ENCODE data around the gene HSD17B13. TPM values are rescaled to one million over a fixed set of nuclear protein-coding genes. Genes with fewer than 3 reads are reported as not detected.

The HSD17B13 gene, protein sequence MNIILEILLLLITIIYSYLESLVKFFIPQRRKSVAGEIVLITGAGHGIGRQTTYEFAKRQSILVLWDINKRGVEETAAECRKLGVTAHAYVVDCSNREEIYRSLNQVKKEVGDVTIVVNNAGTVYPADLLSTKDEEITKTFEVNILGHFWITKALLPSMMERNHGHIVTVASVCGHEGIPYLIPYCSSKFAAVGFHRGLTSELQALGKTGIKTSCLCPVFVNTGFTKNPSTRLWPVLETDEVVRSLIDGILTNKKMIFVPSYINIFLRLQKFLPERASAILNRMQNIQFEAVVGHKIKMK
- not detected in 2 replicates for total RNA-seq (2014; rRNA removed; shearing (Covaris generic))
- polyA plus RNA-seq (2015; cell fraction: cytosol; rRNA removed), result not detected in 2 replicates
- not detected in 2 replicates for polyA plus RNA-seq (2015; cell fraction: nucleus; rRNA removed)

DNA sequence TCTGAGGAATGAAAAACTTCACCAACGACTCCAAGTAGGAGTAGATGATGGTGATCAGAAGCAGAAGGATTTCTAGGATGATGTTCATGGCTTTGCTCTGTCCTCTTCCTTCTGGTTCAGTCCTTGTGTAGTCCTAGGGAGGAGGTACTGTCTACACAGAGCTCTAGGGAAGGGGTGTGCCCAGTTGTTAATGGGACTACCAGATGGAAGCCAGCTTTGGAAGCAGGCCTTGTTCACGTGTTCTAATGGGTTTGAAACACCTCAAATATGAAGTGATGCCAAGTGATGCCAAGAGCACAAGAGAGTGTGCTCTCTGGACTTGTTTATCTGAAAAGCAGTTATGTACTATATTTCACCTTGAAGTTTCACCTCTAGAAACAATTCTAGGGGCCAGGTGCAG is at the start of gene HSD17B13:
Gene HSD17B13, minus strand, starts transcription at position 129 of the 400 bp plus-strand sequence. Its CDS starts 41 bp downstream, at position 88.
- no peak for DNase-seq (ENCODE audit: low read depth)

DNA sequence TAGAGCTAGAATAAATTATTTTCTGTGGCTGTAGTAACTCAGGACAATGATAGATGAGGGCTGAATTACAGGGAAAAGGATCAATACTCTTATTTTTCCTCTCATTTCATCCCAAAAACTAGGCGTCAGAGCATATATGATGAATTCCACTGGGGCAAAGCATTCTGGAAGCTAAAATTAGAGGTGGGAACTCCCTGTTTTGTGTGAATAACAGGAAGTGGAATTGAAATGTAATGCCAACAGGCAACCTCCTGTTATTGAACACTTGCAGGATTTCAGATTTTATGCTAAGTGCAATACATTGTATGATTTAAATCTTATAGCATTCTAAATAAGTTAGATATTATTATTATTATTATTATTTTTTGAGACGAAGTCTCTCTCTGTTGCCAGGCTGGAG is 47.4 kb upstream of the HSD17B13 start:
- DNase-seq (ENCODE audit: low read depth), result no peak

DNA sequence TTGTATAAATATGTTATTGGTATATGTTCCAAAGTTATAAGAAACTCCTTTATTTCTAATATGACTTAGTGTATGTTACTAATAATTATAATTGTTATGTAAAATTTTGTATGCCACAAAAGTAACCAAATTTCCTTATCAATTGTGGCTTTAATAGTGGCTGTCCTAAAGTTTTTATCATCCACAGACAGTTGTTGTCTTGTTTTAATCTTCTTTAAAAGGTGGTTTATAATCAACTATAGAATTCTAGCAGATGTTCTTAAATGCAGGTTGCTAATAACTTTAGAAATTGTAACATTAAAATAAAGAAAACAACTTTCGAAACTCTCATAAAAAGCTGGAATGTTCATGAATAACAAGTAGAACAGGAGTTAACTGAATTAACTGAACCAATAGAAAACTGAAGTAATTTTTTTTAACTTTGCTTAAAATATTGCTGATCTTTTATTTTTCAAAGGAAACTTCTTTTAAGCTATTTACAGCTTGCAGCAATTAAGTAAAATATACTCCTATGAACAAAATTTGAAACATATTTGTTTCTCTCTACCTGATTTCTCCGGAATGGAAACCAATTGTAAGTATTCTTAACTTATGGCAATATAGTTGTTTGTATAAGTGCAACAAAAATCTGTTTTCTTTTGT is 44.0 kb upstream of the HSD17B13 start:
- DNase-seq (ENCODE audit: low read depth), result no peak

DNA sequence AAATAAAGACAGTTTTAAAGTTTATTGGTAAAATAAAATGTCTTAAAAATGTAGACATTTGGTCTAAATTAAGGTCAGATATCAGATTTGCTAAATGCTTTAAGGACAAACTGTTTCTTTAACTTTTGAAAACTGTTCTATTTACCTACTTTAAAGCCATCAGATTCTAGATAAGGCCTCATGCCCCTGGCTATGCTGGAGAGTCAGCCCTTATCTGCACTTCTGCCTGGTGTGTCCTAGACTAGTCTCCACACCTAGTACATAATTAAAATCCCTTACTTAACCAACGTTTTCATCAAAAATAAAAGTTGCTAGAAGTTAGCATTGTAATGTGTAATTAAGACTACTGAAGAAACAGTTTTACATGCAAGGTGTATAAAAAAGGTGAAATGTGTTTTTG is 42.7 kb upstream of the HSD17B13 start:
- DNase-seq (ENCODE audit: low read depth), result no peak

DNA sequence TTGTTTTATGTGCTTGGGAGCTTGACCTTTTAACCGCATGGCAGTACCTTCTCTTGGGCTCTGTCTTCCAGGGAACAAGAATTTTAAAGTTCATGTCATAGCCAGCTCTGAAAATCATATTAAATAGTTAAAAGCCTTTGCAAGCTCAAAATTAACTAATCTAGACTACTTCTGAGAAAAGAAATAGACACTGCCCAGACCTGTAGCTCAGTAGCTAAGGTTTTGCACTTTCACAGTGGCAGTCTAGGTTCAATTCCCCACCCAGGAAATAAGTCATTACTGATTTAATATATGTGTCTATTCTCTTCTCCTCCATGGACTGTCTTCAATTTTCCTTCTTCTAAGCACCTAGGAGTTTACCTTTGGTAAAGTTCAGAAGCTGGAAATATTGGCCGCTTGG is 40.9 kb upstream of the HSD17B13 start:
- peak; percentile 11 for DNase-seq (ENCODE audit: low read depth)

DNA sequence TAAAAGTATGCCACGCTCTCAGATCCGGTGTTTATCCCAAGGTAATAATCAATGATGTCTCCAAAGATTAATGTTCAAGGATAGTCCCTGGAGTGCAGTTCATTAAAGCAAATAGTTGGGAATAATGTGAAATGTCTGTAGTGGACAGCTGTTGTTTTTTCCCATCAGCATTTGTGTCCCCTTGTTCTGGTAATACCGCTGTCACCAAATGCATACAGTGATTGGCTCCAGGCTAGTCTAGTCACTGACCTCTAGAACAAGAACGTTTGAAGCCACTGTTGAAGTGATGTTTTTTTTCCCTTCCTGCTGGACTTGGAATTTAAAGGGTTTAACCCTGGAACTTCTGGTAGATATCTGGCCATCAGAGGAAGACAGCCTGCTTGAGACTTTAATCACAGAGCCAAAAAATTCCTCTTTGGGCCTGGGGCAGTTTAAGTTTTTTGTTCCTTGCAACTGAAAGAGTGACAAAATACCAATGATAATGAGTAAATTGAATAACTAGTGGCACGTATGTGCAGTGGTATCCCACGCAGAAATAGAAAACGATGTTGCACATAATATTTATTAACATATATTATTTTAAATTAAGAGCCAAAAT is 37.8 kb upstream of the HSD17B13 start:
- no peak for DNase-seq (ENCODE audit: low read depth)

DNA sequence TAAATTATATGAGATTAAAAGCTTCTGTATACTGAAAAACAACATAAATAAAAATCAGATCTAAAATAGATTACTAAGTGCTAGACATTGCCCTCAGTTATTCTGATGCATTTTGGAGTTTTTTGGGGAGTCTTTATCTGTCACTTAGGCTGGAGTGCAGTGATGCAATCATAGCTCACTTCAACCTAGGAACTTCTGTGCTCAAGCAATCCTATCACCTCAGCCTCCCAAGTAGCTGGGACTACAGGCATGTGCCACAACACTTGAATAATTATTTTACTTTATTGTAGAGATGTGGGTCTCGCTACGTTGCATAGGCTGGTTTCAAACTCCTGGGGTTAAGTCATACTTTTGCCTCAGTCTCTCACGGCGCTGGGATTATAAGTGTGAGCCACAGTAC is 36.6 kb upstream of the HSD17B13 start:
- DNase-seq (ENCODE audit: low read depth), result no peak

DNA sequence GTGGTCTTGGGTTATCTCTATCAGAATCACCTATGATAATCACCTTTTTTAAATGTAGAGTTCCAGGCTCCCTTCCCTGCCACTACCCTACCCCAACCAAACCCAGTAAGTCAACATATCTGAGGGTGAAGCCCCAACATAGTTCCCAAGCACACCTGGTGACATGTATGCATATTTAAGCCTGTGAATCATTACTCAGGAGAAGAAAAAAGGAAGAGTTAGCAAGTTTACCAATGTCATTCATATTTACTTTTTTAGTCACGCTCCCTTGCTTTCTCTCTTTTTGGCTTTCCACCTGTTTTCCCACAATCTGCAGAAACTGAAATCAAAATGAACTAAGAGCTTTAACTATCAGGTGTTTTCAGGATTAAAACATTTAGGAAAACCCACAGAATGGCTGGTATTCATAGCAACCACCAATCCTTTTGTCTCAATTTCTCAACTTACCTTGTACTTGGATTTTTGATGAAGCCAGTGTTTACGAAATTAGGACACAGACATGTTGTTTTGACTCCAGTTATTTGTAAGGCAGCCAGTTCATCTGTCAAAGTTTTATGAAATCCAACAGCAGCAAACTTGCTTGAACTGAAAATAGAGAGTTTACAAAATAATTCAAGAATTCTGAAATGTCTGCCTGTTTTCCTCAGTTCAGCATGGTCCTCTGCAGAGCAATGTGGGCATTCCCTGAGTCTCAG is 34.3 kb upstream of the HSD17B13 start:
- no peak for DNase-seq (ENCODE audit: low read depth)

DNA sequence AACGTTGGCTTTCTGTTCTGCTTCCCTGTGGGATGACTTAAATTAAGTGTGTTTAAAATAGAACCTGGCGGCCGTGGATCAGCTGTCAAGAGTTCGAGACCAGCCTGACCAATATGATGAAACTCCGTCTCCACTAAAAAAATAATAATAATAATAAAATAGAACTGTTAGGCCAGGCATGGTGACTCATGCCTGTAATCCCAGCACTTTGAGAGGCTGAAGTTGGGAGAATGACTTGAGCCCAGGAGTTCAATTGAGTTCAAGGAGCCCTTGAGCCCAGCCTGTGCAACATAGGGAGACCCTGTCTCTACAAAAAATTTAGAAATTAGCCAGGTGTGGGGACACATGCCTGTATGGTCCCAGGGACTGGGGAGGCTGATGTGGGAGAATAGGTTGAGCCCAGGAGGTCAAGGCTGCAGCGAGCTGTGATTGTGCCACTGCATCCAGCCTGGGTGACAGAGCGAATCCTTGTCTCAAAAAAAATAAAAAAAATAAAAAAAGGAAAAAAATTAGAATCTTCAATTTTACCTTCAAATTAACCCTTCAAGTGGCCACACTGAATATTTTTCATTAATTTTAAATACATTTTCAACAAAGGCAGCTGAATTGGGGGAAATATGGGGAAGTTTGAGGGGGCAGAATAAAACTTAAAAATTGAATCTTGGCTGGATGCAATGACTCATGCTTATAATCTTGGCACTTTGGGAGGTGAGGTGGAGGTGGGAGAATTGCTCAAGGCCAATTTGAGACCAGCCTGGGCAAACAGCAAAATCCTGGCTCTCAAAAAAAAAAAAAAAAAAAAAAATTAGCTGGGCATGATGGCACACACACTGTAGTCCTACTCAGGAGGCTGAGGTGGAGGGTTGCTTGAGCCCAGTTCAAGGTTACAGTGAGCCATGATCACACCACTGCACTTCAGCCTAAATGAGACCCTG is 31.8 kb upstream of the HSD17B13 start:
- peak; percentile 36 for DNase-seq (ENCODE audit: low read depth)

DNA sequence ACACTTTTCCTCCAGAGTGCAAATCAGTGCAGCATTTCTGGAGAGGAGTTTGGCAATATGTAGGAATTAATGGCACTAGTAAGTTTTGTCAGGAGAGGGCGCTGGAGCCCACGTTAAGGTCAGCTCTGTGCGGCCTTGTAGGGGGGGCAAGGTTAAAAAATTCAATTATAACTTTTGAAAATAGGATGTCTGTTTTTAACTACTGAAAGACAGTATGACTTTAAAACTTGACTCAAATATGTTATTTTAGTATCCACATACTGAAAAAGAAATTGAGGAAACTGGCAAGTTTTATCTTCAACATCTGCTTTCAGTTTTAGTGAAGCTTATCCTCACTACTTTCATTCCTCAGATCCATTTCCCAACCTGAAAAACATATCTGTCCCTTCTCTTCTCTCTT is 30.9 kb upstream of the HSD17B13 start:
- peak; percentile 62 for DNase-seq (ENCODE audit: low read depth)

DNA sequence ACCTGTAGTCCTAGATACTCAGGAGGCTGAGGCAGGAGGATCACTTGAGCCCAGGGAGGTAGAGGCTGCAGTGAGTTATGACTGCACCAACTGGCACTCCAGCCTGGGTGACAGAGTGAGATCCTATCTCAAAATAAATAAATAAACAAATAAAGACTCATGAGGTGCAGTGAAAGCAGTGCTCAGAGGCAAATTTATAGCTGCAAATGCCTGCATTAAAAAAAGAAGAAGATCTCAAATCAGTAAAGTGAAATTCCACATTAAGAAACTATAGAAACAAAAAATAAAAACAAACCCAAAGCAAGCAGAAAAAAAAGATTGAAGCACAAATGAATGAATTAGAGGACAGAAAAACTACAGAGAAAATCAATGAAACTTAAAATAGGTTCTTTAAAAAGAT is 22.5 kb upstream of the HSD17B13 start:
- no peak for DNase-seq (ENCODE audit: low read depth)

DNA sequence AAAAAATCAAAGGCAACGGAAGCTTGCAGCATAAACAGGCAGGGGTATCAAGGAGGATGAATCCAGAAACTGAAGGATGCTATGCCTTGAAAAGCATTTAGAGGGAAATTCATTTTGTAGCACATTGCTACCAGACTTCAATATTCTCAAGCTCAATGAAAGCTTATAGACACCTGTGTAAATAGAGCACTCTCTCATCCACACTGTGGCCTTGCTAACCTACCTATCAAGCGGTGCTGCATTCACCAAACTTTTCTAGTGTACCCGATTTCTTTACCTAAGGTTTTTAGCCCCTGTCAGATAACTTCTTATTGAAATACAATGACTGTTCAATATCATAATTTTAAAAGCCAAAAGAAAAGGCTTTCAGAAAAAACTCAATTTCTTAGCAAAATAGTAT is 20.2 kb upstream of the HSD17B13 start:
- no peak for DNase-seq (ENCODE audit: low read depth)

DNA sequence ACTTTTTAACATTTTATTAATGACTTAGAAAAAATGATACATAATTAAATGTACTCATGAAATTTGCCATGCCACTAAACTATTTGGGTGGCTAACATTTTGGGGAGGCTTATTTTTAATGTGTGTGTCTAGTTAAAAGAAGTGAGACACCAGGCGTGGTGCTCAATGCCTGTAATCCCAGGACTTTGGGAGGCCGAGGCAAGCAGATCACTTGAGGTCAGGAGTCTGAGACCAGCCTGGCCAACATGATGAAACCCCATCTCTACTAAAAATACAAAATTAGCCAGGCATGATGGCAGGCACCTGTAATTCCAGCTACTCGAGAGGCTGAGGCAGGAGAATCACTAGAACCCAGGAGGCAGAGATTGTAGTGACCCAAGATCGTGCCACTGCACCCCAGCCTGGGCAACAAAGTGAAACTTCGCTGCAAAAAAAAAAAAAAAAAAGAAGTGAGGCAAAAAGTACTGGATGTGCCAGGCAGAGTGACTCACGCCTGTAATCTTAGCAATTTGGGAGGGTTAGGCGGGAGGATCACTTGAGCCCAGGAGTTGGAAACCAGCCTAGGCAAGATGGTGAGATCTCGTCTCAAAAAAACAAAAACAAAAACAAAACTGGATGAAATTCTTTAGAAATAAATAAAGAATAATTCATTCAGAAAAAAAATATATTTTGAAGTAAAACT is 19.4 kb upstream of the HSD17B13 start:
- peak; percentile 76 for DNase-seq (ENCODE audit: low read depth)

DNA sequence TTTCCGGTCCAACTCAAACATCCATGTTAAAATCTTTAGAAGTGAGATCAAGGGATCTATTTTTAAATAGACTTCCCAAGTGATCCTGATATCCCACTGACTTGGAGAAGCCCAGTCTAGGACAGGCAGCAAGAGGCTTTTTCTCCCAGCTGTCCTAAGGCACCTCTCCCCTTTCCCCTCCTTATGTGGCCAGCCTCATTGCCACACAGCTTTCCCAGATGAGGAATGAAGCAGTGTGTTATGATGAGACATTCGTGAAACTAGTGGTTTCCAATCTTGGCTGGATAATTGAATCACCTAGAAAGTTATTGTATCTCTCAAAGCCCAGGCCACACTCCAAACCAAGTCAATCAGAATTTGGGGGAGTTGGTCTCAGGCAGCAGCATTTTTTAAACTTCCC is 16.8 kb upstream of the HSD17B13 start:
- DNase-seq (ENCODE audit: low read depth), result no peak

DNA sequence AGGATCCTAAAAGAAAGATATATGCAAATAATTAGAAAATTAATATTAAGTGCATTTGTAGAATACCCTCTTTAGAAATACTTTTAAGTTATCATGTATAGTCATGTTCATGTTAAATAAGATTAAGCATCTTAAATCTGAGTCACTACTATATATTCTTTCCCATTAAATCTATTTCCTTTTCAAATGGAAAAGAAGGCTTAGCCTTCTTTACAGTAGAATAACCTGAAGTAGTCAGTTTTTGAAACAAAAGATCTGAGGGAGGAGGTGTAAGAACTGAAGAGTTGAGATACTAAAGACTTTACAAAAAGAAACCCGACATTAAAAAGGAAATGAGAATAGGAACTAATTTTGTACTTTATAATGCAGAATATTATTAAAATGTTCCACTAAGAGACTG is 14.7 kb upstream of the HSD17B13 start:
- DNase-seq (ENCODE audit: low read depth), result no peak

DNA sequence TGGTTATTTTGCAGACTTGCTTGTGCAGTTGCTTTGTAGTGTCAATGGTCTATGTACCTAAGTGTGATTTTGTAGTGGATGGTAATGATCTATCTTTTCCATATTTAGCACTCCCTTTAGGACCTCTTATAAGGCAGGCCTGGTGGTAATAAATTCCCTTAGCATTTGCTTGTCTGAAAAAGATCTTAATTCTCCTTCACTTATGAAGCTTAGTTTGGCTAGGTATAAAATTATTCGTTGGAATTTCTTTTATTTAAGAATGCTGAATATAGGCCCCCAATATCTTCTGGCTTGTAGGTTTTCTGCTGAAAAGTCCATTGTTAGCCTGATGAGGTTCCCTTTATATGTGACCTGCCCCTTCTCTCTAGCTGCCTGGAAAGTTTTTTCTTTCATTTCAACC is 10.6 kb upstream of the HSD17B13 start:
- no peak for DNase-seq (ENCODE audit: low read depth)

DNA sequence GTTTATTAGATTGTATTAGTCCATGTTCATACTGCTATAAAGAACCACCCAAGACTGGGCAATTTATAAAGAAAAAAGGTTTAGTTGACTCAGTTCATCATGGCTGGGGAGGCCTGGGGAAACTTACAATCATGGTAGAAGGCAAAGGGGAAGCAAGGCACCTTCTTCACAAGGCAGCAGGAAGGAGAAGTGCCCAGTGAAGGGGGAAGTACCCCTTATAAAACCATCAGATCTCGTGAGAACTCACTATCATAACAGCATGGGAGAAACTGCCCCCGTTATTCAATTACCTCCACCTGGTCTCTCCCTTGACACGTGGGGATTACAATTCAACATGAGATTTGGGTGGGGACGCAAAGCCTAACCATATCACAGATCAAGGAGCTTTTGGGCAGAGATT is 8.1 kb upstream of the HSD17B13 start:
- DNase-seq (ENCODE audit: low read depth), result no peak

DNA sequence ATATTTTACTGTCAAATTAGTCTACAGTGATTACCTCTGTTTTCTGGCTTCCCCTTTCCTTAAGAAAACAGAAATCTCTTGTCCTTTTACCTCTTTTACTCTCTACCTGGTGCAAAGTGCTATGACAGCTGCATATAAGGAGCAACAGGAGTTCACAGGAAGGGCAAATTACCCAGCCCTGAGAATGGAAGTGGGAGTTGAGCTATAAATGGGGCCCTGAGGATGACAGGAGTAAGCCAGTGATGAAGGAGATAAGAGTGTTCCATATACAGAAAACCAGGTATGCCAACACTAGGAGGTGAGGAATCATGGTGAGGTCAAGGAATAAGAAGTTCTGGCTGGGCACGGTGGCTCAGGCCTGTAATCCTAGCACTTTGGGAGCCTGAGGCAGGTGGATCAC is 4.5 kb upstream of the HSD17B13 start:
- no peak for DNase-seq (ENCODE audit: low read depth)

DNA sequence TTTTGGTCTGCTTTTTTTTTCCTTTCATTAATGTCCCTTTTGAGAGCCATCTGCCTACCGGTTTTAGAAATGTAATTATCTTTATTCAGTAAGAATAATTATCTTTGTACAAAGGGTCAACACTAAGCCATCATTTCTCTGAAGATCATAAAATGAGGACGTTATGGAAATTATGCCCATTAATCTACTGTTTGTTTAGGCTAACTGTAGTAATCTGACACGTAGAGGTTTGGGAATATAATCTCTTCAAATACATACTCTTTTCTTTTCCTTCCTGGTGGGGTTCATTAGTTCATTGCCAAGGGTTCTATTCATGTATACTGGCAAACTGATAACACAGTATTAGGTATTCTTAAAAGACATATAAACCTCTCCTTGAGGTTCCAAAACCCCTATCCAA is 3.8 kb upstream of the HSD17B13 start:
- DNase-seq (ENCODE audit: low read depth), result no peak

DNA sequence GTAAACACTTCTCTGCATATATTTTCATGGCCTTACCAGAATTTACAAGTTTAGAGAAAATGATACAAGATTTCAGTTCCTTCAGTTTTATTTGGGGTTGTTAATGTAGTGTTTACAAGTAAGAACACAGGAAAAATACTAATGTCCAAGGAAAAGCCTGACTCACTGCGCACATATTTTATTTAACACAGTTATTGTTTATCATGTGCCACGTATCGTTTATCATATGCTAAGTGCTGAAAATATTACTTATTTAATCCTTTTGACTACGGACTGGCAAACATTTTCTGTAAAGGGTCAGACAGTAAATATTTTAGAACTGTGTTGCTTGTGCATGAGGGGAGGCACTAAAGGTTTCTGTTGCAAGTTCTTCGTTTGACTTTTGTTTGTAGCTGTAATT is 794 bp downstream of the HSD17B13 start:
- no peak for DNase-seq (ENCODE audit: low read depth)

Data from HT1080 (cell line).